HG02970 (cell line): ENCODE results near the gene ARIH2.
A peak's percentile ranks its signal among the peaks of the same experiment; 100 is the strongest.

Source experiments
- ATAC-seq: cut with Tn5 transposase; IDR thresholded peaks from one replicate; pipeline ENCODE4 v1.9.1; 2021; ENCODE audit warnings: mild to moderate bottlenecking, moderate library complexity, moderate number of reproducible peaks; ENCODE audit not compliant: unreplicated experiment, low FRiP score

Gene ARIH2

GRCh38 chr3:49028673-49029562 is 110.3 kb downstream of the ARIH2 start, which contains the start of gene IMPDH2:
Gene IMPDH2 (minus strand): TSS chr3:49029398. CDS start chr3:49029350, 48 bp downstream.
- peak; percentile 92 for ATAC-seq

- ATAC-seq, result no peak
Measured at GRCh38 chr3:49029563-49029884, 110.9 kb downstream of the ARIH2 start.

GRCh38 chr3:49030321-49030720 is 111.7 kb downstream of the ARIH2 start:
- ATAC-seq, result no peak

- ATAC-seq, result no peak
Measured at GRCh38 chr3:49032646-49033304, 114.1 kb downstream of the ARIH2 start.

- ATAC-seq, result no peak
Measured at GRCh38 chr3:49034650-49035049, 116.0 kb downstream of the ARIH2 start.

- ATAC-seq, result no peak
Measured at GRCh38 chr3:49035281-49035680, 116.6 kb downstream of the ARIH2 start.
